ENCODE measurements around the gene KIF3A. TPM values are rescaled to one million over a fixed set of nuclear protein-coding genes. Genes with fewer than 3 reads are reported as not detected.

Gene KIF3A
- 11.1 TPM for polyA plus RNA-seq

DNA sequence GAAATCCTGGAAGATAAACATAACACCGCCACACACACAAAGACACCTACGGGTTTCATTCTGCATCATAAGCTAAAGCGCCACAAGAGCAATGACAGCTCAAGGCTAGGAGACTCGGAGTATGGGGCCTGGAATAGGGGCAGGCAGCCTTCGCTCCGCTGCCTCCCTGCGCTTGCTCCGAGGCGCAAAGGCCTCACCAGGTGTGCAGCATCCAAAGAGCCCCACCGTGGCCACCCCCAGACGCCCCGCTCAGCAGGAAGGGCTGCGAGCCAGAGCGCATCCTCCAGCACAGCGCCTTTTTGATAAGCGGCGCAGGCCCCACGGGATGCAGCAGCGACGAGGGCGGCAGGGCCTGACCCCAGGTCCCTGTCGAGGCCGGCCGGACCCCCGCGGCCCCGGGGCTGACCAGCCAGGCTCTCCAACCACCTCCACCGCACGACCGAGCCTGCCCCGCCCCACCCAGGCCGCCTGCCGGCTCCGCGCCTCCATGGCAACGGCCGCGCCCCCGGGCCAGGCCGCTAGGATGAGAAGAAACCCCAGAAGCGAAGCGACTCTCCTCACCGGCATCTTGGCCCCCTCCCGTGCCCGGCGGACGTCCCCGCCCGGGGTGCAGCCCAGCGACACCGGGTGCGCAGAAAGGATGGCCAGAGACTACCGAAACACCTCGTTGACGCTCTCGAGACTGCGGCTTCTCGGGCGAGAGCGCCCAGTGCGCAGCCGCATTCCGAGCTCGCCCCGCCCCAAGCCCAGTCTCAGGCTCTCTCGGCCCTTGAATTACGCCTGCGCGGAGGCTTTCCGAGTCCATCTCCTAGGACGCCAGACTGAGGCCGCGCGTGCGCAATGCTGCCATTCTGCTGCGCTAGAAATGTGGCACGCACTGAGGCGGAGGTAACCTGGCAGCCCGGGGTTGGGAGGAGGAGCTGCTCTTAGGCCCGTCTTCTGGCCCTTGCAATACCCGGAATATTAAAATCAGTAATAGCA, at the start of gene KIF3A:
Gene KIF3A (minus strand): TSS at position 694 of the 981 bp plus-strand sequence. CDS start 127 bp downstream, at position 567.
- peaks cover 7 to 18% (median 11%) of the 10 kb centered on the region in 3 donors for H3K4me1 Mint-ChIP-seq

DNA sequence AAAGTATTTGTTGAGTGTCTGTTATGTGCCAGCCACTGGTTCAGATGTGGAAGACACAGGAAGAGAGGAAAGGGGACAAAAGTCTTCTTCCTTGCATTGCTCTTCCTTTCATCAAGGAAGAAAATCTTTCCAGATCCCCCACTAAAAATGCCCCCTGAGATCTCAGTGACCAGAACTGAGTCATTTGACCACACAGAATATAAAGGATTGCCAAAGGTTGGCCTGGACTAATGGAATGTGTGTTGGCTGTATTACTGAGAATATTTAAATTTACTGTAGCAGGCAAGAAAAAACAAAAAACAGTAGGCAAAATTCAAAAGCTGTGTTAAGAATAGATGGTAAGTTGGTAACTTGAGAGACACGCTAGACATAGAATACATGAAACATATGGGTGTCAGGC, 49.7 kb upstream of the KIF3A start:
- peaks cover 0 to 4% (median 0%) of the 10 kb centered on the region in 3 donors for H3K4me1 Mint-ChIP-seq
- H3K36me3 Mint-ChIP-seq: peaks cover 4% of the 10 kb centered on the region
- no peak overlapping the region for H3K4me3 Mint-ChIP-seq
- H3K27me3 Mint-ChIP-seq: peaks cover 24% of the 10 kb centered on the region
- no peak overlapping the region for H3K27ac Mint-ChIP-seq
- H3K9me3 Mint-ChIP-seq: no peaks in the 10 kb centered on the region

More for the DNA sequence above, at the start of gene KIF3A:
- H3K9me3 Mint-ChIP-seq: no peaks in the 10 kb centered on the region
- peaks cover 2% of the 10 kb centered on the region for H3K27me3 Mint-ChIP-seq
- H3K36me3 Mint-ChIP-seq: no peaks in the 10 kb centered on the region
- peak within 1 kb of the TSS; percentile 75 to 97 (median 93) for H3K27ac Mint-ChIP-seq
- H3K4me3 Mint-ChIP-seq: peak within 1 kb of the TSS; percentile 92 to 97 (median 96)

DNA sequence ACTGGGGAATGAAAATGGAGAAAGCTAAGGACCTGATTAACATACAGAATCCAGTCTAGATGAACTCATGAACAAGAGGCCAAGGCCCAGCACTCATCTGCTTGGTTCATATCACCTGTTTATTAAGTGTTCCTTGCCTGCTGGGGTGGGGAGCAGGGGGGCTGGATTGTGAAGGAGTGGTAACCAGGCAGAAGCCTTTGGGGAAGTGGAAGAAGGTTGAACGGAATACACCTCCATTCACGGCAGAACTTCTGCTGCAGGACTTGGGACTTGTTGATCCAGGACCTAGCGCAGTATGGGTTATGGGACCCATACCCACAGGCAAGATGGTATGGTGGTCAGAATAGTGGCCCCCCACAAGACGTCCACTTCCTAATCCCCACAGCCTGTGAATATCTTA, 48.5 kb upstream of the KIF3A start:
- H3K4me3 Mint-ChIP-seq: no peak overlapping the region
- H3K27me3 Mint-ChIP-seq: peaks cover 32% of the 10 kb centered on the region
- H3K4me1 Mint-ChIP-seq: peaks cover 0 to 4% (median 0%) of the 10 kb centered on the region in 3 donors
- no peaks in the 10 kb centered on the region for H3K9me3 Mint-ChIP-seq
- H3K27ac Mint-ChIP-seq: no peak overlapping the region
- peaks cover 4% of the 10 kb centered on the region for H3K36me3 Mint-ChIP-seq

DNA sequence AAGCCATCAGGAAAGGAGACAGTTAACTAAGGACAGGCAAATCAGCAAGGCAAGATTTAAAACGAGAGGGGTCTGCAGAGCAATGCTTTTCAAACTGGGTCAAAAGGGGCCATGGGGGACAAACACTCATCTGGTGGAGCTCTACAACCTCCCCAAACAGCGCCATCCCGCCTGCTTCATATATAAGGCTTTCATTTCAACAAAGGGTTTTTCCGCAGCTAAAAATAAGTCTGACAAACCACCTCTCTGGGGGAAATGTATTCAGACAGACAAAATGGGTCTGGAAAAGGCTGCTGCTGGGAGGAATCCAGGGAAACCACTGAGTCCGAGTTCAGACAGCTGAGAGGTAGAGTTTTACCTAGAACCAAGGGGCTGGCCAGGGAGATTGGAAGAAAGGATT, 48.0 kb upstream of the KIF3A start:
- Mint-ChIP-seq H3K27me3 (peaks cover 34% of the 10 kb centered on the region), H3K36me3 (peaks cover 3% of the 10 kb centered on the region), H3K4me3 (no peak overlapping the region), H3K9me3 (no peaks in the 10 kb centered on the region), H3K4me1 (peaks cover 0 to 4% (median 0%) of the 10 kb centered on the region in 3 donors), H3K27ac (no peak overlapping the region)

DNA sequence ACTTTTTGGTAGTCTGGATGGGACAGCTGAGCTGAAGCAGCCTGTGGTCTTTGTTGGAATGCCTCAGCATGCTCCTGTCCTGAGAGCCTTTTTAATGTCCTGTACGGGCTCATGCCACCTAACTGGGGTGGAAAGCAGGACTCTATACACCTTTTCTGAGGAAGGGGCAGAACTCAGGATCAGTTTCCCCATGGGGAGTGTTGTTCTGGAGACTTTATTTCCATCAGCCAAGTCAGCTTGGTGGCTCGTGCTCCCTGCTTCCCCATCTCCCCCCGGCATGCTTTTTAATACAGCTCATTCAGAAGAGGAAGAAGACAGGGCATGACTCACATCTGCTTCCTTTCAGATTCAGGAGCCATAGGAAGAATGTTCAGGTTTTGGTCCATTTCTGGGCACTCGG, 44.8 kb upstream of the KIF3A start:
- H3K9me3 Mint-ChIP-seq: no peaks in the 10 kb centered on the region
- peaks cover 32% of the 10 kb centered on the region for H3K27me3 Mint-ChIP-seq
- no peak overlapping the region for H3K4me3 Mint-ChIP-seq
- H3K27ac Mint-ChIP-seq: no peak overlapping the region
- H3K36me3 Mint-ChIP-seq: peaks cover 1% of the 10 kb centered on the region
- peaks cover 2 to 7% (median 2%) of the 10 kb centered on the region in 3 donors for H3K4me1 Mint-ChIP-seq

DNA sequence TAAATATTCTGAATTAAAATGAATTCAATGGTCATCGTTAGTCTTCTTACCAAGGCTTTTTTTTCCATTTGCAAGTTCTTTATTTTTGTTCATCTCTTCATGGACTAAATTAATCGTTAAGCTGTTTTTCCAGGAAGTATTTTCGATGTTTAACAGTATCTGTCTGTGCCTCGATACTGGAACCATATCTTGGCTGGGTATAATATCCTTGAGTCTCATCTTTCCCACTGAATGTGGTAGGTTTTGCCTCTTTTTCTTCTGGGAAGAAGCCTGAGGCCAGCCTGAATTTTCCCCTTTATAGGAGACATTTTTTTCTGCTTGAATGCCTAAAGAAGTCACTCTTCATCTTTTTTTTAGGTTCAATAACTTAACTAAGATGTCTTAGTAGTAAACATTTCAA, 43.7 kb upstream of the KIF3A start:
- H3K27ac Mint-ChIP-seq: no peak overlapping the region
- no peaks in the 10 kb centered on the region for H3K36me3 Mint-ChIP-seq
- H3K4me3 Mint-ChIP-seq: peak overlapping the region in 1 of 4 donors; percentile 21
- H3K27me3 Mint-ChIP-seq: peaks cover 29% of the 10 kb centered on the region
- H3K9me3 Mint-ChIP-seq: no peaks in the 10 kb centered on the region
- peaks cover 2 to 7% (median 2%) of the 10 kb centered on the region in 3 donors for H3K4me1 Mint-ChIP-seq

DNA sequence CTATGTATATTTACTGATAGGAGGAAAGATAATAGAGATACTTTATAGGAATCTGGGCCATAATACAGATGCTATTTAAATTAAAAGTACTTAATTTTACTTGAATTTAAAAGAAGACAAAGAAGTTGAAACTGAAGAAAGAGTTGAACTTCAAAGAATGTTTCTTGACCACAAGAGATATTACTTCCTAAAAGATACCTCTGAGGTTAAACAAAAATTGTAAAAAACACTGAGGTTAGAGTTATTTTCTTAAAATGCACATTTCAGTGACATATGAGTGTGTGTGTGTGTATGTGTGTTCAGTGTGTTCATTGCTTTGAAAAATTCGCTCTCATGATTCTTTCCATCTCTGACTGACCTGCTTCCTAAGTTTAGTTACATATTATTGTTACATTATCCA, 43.2 kb upstream of the KIF3A start:
- Mint-ChIP-seq H3K4me3 (peak overlapping the region in 1 of 4 donors; percentile 21), H3K36me3 (no peaks in the 10 kb centered on the region), H3K9me3 (no peaks in the 10 kb centered on the region), H3K4me1 (peaks cover 2 to 7% (median 2%) of the 10 kb centered on the region in 3 donors), H3K27ac (no peak overlapping the region), H3K27me3 (peaks cover 26% of the 10 kb centered on the region)

DNA sequence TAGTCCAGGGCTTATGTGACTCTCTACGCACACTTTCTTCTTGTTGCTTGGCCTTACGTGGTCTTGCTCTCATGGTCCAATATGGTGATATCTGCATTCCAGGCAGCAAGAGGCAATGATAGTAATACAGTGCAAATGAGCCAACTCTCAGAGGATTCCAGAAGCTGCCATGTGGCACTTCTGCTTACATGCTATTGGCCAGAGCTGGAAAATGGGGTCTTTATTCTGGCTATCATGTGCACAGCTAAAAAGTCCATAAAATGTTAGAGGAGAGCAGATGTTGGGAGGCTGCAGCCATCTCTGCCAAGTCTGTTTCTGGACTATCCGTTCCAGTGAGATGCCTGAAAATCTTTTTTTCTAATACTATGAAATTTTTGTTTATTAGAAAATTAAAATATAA, 42.6 kb upstream of the KIF3A start:
- H3K9me3 Mint-ChIP-seq: no peaks in the 10 kb centered on the region
- H3K27ac Mint-ChIP-seq: no peak overlapping the region
- no peak overlapping the region for H3K4me3 Mint-ChIP-seq
- H3K27me3 Mint-ChIP-seq: peaks cover 22% of the 10 kb centered on the region
- no peaks in the 10 kb centered on the region for H3K36me3 Mint-ChIP-seq
- peaks cover 0 to 7% (median 2%) of the 10 kb centered on the region in 3 donors for H3K4me1 Mint-ChIP-seq

DNA sequence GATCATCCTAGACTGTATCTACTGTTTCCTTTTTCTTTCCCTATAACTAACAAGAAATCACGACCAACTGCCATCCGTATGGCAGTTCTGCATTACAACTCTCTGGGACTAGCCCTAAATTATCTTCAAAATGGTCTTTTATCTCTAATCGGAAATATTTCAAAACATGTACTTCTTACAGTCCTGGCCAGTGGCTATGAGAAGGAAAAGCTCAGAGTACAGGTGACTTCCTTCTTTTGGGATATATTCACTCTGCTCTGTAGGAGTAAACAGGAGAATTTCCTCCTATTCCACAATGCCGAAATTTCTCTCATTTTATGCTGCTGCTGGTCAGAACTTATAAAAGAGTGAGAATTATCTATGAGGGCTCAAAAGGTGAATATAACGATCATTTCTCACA, 41.5 kb upstream of the KIF3A start:
- Mint-ChIP-seq H3K4me1 (peaks cover 0 to 7% (median 2%) of the 10 kb centered on the region in 3 donors), H3K4me3 (peak overlapping the region in 1 of 4 donors; percentile 83), H3K36me3 (no peaks in the 10 kb centered on the region), H3K27ac (no peak overlapping the region), H3K9me3 (no peaks in the 10 kb centered on the region), H3K27me3 (peaks cover 20% of the 10 kb centered on the region)

DNA sequence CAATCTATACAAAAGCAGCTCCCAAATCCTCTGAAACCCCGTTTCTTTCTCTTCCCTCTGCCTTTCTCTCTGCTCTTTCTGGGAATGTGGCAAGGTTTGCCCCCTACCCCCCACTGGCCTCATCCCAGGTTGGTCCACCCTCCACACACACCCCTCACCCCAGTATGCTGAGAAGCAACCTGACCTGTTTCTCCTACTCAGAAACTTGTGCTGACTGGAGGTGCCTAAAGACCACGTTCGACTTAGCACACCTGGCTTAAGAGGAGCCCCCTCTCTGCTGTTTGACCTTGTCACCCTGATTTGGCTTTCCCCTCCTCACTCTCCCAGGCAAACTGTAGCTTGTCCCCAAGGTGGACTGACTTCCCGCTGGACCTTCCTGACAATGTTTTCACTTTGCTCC, 40.8 kb upstream of the KIF3A start:
- H3K4me3 Mint-ChIP-seq: peak overlapping the region; percentile 74 to 86 (median 82)
- no peaks in the 10 kb centered on the region for H3K36me3 Mint-ChIP-seq
- peaks cover 18% of the 10 kb centered on the region for H3K27me3 Mint-ChIP-seq
- peak overlapping the region in 1 of 3 donors; percentile 45 for H3K27ac Mint-ChIP-seq
- H3K9me3 Mint-ChIP-seq: no peaks in the 10 kb centered on the region
- peaks cover 0 to 7% (median 2%) of the 10 kb centered on the region in 3 donors for H3K4me1 Mint-ChIP-seq

DNA sequence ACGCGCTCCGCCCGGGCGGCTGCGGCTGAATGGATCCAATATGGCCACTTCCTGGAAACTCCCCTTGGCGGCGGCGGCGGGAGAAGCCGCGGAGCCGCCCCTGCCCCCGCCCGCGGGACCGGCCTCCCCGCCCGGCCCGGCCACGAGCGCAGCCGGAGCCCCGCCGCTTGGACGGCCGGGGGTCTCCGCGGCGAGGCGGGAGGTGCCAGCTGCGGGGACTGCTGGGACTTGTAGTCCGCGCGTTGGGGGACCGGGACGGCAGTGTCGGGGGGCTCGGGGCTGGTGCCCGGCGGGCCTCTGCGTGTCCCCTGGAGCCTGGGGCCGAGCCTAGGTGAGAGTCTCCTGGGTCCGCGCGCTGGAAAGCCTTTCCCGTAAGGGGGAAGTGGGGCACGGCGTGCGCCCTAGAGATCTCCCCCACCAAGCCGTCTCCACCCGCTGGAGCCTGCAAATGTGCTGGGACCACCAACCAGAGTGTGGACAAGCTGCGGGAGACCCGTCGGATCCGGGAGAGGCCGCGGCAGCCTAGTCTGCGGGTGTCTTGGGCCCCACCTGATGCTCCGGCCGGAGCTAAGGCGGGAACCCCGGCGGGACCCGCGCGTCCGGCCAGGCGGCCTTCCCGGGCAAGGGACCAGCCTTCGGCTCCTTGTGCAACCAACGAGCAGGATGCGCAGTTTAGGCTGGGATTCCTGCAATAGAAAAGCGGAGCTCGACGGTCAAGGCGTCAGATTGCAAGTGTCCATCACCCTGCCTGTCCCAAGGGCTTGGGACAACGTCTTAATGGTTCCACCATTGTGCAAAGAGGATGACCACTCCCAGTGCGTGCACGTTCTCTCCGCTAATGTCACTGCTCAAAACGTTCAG, 40.1 kb upstream of the KIF3A start, which contains the start of gene SEPTIN8:
Gene SEPTIN8 (minus strand): TSS at position 31 of the 861 bp plus-strand sequence. CDS start 102 bp downstream, outside the sequence.
- peaks cover 0 to 7% (median 2%) of the 10 kb centered on the region in 3 donors for H3K4me1 Mint-ChIP-seq
- H3K27ac Mint-ChIP-seq: peak within 1 kb of the TSS in 1 of 3 donors; percentile 45
- peak within 1 kb of the TSS; percentile 74 to 86 (median 82) for H3K4me3 Mint-ChIP-seq
- H3K27me3 Mint-ChIP-seq: peaks cover 13% of the 10 kb centered on the region
- H3K9me3 Mint-ChIP-seq: no peaks in the 10 kb centered on the region
- no peaks in the 10 kb centered on the region for H3K36me3 Mint-ChIP-seq

DNA sequence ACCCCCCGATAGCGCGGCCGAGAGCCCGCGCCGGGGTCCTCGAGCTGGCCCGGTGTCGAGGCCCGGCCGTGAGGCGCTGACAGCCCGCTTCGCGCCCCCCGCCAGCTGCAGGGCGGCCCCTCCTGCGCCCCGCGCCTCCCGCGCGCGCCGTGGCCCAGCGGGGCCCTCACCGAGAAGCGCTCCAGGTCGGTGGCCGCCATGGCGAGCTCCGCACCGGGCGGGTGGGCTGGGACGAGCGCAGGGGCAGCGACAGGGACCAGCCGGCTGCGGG, 39.5 kb upstream of the KIF3A start:
- Mint-ChIP-seq H3K36me3 (no peaks in the 10 kb centered on the region), H3K27me3 (peaks cover 11% of the 10 kb centered on the region), H3K4me1 (peaks cover 0 to 7% (median 2%) of the 10 kb centered on the region in 3 donors)

DNA sequence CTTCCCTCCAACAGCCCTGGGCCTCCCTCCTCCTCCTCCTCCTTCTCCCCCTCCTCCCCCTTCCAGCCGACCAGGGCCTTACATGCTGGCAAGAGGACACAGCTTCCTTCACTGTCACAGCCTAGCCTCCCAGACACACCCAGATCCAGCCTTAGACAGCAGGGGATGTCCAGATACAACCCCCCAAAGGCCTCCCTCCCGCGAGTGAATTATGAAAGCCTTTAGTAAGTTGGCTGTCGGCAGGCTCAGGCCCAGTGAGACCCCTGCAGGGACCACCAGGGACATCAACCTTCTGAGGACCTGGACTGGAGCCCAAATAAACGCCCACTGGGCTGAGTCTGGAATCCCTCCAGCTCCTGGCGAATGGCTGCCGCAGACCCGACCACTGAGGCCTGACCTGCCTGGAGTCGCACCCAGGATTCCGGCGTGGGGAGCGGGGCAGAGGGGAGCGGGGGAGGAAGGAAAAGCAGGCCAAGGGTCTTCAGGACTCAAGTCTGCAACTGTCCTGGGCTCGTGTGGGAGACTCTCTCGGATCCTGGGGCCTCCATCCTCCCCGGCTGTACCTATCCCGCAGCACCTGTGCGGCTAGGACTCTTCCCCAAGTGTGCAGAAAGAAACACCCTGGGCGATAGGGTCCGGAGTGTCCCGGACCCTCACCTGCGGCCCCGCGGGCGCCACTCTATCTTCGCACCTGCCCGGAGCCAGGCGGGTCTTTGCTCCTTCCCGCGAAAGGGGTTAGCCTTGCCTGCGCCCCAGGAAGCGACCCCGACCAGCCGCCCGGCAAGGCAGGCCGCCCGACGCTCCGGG, 39.0 kb upstream of the KIF3A start:
- peaks cover 6% of the 10 kb centered on the region for H3K27me3 Mint-ChIP-seq
- H3K4me1 Mint-ChIP-seq: peaks cover 0 to 7% (median 2%) of the 10 kb centered on the region in 3 donors
- H3K27ac Mint-ChIP-seq: no peak overlapping the region
- H3K4me3 Mint-ChIP-seq: peak overlapping the region; percentile 34 to 72 (median 58)
- no peaks in the 10 kb centered on the region for H3K36me3 Mint-ChIP-seq
- no peaks in the 10 kb centered on the region for H3K9me3 Mint-ChIP-seq

More for the DNA sequence above, 39.5 kb upstream of the KIF3A start:
- H3K27ac Mint-ChIP-seq: no peak overlapping the region
- H3K9me3 Mint-ChIP-seq: no peaks in the 10 kb centered on the region
- H3K4me3 Mint-ChIP-seq: no peak overlapping the region

DNA sequence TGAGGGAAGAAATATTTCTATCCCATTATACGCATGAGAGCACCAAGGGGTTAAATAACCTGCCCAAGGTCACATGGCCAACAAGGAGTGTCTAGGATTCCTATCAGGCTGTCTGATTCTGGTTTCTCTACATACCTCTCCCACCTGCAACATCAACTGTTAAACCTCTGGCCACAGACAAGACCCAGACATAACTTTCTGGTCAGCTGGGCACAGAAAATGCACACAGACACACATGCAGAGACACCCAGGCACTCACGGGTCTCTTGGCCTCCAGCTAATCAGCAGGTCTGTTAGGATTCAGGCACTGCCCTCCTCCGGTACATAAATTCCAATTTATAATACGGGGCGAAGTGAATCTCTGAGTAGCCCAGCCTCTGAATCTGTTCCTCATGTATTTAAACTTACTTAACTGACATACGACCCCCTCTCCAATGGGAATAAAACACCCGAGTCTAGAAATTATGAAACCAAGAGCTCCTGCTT, 38.2 kb upstream of the KIF3A start:
- no peaks in the 10 kb centered on the region for H3K36me3 Mint-ChIP-seq

More for the DNA sequence above, 38.2 kb upstream of the KIF3A start:
- H3K4me3 Mint-ChIP-seq: peak overlapping the region in 2 of 4 donors; percentile 34 to 54
- H3K27ac Mint-ChIP-seq: no peak overlapping the region
- no peaks in the 10 kb centered on the region for H3K9me3 Mint-ChIP-seq
- H3K4me1 Mint-ChIP-seq: peaks cover 0 to 7% (median 2%) of the 10 kb centered on the region in 3 donors
- H3K27me3 Mint-ChIP-seq: peaks cover 1% of the 10 kb centered on the region

Data from IgD-negative memory B cell (primary cell).